ENCODE data around the gene TBL1X. TPM values are rescaled to one million over a fixed set of nuclear protein-coding genes. Genes with fewer than 3 reads are reported as not detected.

The TBL1X gene
- total and polyA plus RNA-seq, 2 of the 4 experiments (the other 2 are of a cell fraction), result 16.2 to 20.8 TPM

GRCh38 chrX:9492901-9493300 is 28.0 kb downstream of the TBL1X start:
- intact Hi-C loops (cut with micrococcal nuclease), result no loop called here
- H2BK5ac ChIP-seq (ENCODE audit: low read depth, low read length, poor library complexity, severe bottlenecking), result peak overlapping the region; percentile 45
- CTCF ChIA-PET, result no interaction called here
- H3K23ac ChIP-seq (ENCODE audit: low read depth, low read length), result no peak overlapping the region
- no peak overlapping the region for H3K4me3 ChIP-seq (ENCODE audit: insufficient read depth, low read depth, low read length)
- no peak overlapping the region for H2BK120ac ChIP-seq (ENCODE audit: low read depth, low read length)
- H4K5ac ChIP-seq (ENCODE audit: low read depth, low read length), result no peak overlapping the region
- H4K8ac ChIP-seq (ENCODE audit: low read depth in 2 of 2, low read length in 2 of 2), result no peak overlapping the region
- no peak overlapping the region for H2BK15ac ChIP-seq (ENCODE audit: low read depth, low read length)
- H3K9me1 ChIP-seq (ENCODE audit: insufficient read depth, low read length), result peaks cover 4% of the 10 kb centered on the region; the same call in 1 of the 2 replicates
- H3K9ac ChIP-seq (ENCODE audit: low read depth, low read length), result no peak overlapping the region
- in situ Hi-C loops (cut with MboI; ENCODE audit: low sequenced_read_pairs), result no loop called here
- no peak overlapping the region for H2AK5ac ChIP-seq (ENCODE audit: low read depth, low read length)
- no peak overlapping the region for H3K14ac ChIP-seq (replicated peaks; ENCODE audit: low read depth, low read length)
- TF ChIP-seq FOS (IDR thresholded peaks at IDR 0.05; ENCODE audit: low read depth, low read length) (no peak), SMC3 (IDR thresholded peaks at IDR 0.05; ENCODE audit: low read depth, low read length) (no peak), NFE2L2 (IDR thresholded peaks at IDR 0.05; ENCODE audit: low read depth, low read length) (no peak), CHD1 (IDR thresholded peaks at IDR 0.05; ENCODE audit: low read depth, low read length) (no peak), ELK1 (IDR thresholded peaks at IDR 0.05; ENCODE audit: borderline replicate concordance, low read depth, low read length) (no peak), USF2 (IDR thresholded peaks at IDR 0.05; ENCODE audit: low read depth, low read length) (no peak), RCOR1 (IDR thresholded peaks at IDR 0.05; ENCODE audit: insufficient replicate concordance, low read length) (no peak), BHLHE40 (IDR thresholded peaks at IDR 0.05; ENCODE audit: low read depth, low read length) (no peak), RFX5 (IDR thresholded peaks at IDR 0.05; ENCODE audit: low read depth, low read length) (no peak), MXI1 (IDR thresholded peaks at IDR 0.05; ENCODE audit: borderline replicate concordance, low read depth, low read length) (no peak), POLR2A (IDR thresholded peaks at IDR 0.05; ENCODE audit: low read depth, low read length) (no peak), CTCF (conservative IDR thresholded peaks at IDR 0.05; ENCODE audit: low read depth, low read length) (no peak), MAFK (IDR thresholded peaks at IDR 0.05; ENCODE audit: low read depth, low read length) (no peak), CEBPB (IDR thresholded peaks at IDR 0.05; ENCODE audit: low read depth, low read length) (no peak)
- peaks cover 10 to 61% of the 10 kb centered on the region in 2 experiments for H3K79me1 ChIP-seq (ENCODE audit: low read depth in 1 of 2, low read length in 2 of 2)
- ATAC-seq (ENCODE audit: low read depth), result peak; percentile 29
- WGBS, 2 experiments (ENCODE audit: extremely low coverage in 2 of 2, insufficient read length in 1 of 2), result no CpG with 5 or more reads among the region's 2 CpGs
- H2AK9ac ChIP-seq (replicated peaks; ENCODE audit: low read depth, low read length, poor library complexity), result no peak overlapping the region
- H3K56ac ChIP-seq (ENCODE audit: extremely low read depth, insufficient read depth, low read length), result no peak overlapping the region
- H3K4me2 ChIP-seq (ENCODE audit: low read depth, low read length), result no peak overlapping the region
- dilution Hi-C loops (cut with HindIII; ENCODE audit: low sequenced_read_pairs, unreplicated experiment), result no loop called here
- POLR2A ChIA-PET (ENCODE audit: unreplicated experiment), result no interaction called here
- H3K36me3 ChIP-seq (ENCODE audit: control insufficient read depth, insufficient read depth, low read length), result no peaks in the 10 kb centered on the region; the same call in 1 of the 2 replicates
- H3K27me3 ChIP-seq (ENCODE audit: control insufficient read depth, insufficient read depth, low read length), result no peaks in the 10 kb centered on the region
- H2AFZ ChIP-seq (replicated peaks; ENCODE audit: low read length, poor library complexity), result no peak overlapping the region
- H4K20me1 ChIP-seq (ENCODE audit: insufficient read depth, low read length), result peaks cover 57% of the 10 kb centered on the region
- H3K4me1 ChIP-seq (ENCODE audit: control insufficient read depth, insufficient read depth, low read length), result peaks cover 5% of the 10 kb centered on the region; the same call in 1 of the 2 replicates
- H3K27ac ChIP-seq (ENCODE audit: insufficient read depth, low read length), result no peak overlapping the region
- BruUV-seq (replicated peaks), result no TSS peak
- H2BK20ac ChIP-seq (ENCODE audit: low read depth, low read length), result no peak overlapping the region
- peak; percentile 12 for DNase-seq
- H4K91ac ChIP-seq (ENCODE audit: insufficient read depth, low read depth, low read length), result no peak overlapping the region
- H3K9me3 ChIP-seq (ENCODE audit: control insufficient read depth, insufficient read depth, low read length), result peaks cover 2% of the 10 kb centered on the region; the same call in 1 of the 2 replicates
- no peak overlapping the region for H3K18ac ChIP-seq (ENCODE audit: low read depth, low read length)
- no peak overlapping the region for H3K4ac ChIP-seq (ENCODE audit: low read depth, low read length)

Data from IMR-90 (cell line).